ENCODE measurements around the gene FAM170B. TPM values are rescaled to one million over a fixed set of nuclear protein-coding genes. Genes with fewer than 3 reads are reported as not detected.

The FAM170B gene
- total RNA-seq, result not detected

DNA sequence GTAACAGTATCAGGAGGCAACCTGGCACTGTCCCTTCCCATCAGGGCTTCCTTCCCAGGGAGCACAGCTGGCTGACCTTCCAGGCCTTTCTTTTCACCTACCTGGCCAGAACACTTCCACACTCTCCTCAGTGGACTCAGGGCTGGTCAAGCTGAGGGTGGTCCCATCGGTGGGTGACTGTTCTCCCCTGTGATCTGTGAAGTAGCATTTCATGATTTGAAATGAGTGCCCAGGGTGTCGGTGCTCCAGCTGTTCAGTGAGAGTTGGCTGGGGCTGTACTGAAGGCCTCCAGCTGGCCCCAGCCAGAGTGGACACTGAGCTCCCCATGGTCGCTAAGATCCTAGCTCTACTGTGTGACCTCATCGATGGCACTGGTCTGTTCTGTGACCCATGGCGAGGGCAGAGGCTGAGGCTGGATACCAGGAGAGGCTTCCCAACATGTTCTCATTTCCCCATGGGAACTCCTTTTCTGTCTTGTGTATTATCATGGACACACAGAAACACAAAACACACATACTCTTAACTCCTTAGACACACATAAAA, at the start of gene FAM170B:
Gene FAM170B, minus strand, starts transcription at position 316 of the 543 bp plus-strand sequence. Its CDS starts 103 bp downstream, at position 213.
- intact Hi-C loops (cut with DNase I), result no loop called here
- H3K4me3 ChIP-seq, result no peak within 1 kb of the TSS
- H3K27ac ChIP-seq, result no peak within 1 kb of the TSS
- H3K9me3 ChIP-seq, result no peaks in the 10 kb centered on the region
- H3K36me3 ChIP-seq, result no peaks in the 10 kb centered on the region
- no peaks in the 10 kb centered on the region for H3K27me3 ChIP-seq
- H3K4me1 ChIP-seq, result peaks cover 0 to 14% (median 0%) of the 10 kb centered on the region in 3 donors
- no peak for DNase-seq
- TF ChIP-seq, protein P1, sequence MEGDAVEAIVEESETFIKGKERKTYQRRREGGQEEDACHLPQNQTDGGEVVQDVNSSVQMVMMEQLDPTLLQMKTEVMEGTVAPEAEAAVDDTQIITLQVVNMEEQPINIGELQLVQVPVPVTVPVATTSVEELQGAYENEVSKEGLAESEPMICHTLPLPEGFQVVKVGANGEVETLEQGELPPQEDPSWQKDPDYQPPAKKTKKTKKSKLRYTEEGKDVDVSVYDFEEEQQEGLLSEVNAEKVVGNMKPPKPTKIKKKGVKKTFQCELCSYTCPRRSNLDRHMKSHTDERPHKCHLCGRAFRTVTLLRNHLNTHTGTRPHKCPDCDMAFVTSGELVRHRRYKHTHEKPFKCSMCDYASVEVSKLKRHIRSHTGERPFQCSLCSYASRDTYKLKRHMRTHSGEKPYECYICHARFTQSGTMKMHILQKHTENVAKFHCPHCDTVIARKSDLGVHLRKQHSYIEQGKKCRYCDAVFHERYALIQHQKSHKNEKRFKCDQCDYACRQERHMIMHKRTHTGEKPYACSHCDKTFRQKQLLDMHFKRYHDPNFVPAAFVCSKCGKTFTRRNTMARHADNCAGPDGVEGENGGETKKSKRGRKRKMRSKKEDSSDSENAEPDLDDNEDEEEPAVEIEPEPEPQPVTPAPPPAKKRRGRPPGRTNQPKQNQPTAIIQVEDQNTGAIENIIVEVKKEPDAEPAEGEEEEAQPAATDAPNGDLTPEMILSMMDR (IDR thresholded peaks at IDR 0.05), result no peak
- no peak for TF ChIP-seq POLR2A (IDR thresholded peaks at IDR 0.05)
- WGBS, 2 donors, result 80 to 86% methylated on average over 4 of the region's 5 CpGs

GRCh38 chr10:49182776-49183175, 49.0 kb upstream of the FAM170B start:
- no peak for DNase-seq
- no peaks in the 10 kb centered on the region for H3K36me3 ChIP-seq
- intact Hi-C loops (cut with DNase I), result no loop called here
- H3K4me3 ChIP-seq, result no peak overlapping the region
- H3K9me3 ChIP-seq, result no peaks in the 10 kb centered on the region
- 79 to 84% methylated on average over 4 of the region's 4 CpGs for WGBS, 2 donors
- peaks cover 0 to 35% (median 6%) of the 10 kb centered on the region in 3 donors for H3K4me1 ChIP-seq
- H3K27ac ChIP-seq, result no peak overlapping the region
- H3K27me3 ChIP-seq, result no peaks in the 10 kb centered on the region
- TF ChIP-seq, protein P1 (IDR thresholded peaks at IDR 0.05), result no peak
- TF ChIP-seq POLR2A (IDR thresholded peaks at IDR 0.05), result no peak

- DNase-seq, result no peak
- Histone ChIP-seq H3K27me3 (no peaks in the 10 kb centered on the region), H3K4me3 (no peak overlapping the region), H3K9me3 (no peaks in the 10 kb centered on the region), H3K4me1 (peaks cover 0 to 36% (median 17%) of the 10 kb centered on the region in 3 donors), H3K36me3 (no peaks in the 10 kb centered on the region), H3K27ac (no peak overlapping the region)
- WGBS, 2 donors, result 36 to 46% methylated on average over 3 of the region's 3 CpGs
- TF ChIP-seq, protein P1 (IDR thresholded peaks at IDR 0.05), result no peak
- no peak for TF ChIP-seq POLR2A (IDR thresholded peaks at IDR 0.05)
- intact Hi-C loops (cut with DNase I), result no loop called here
Observed at GRCh38 chr10:49180444-49180860, 46.6 kb upstream of the FAM170B start.

DNA sequence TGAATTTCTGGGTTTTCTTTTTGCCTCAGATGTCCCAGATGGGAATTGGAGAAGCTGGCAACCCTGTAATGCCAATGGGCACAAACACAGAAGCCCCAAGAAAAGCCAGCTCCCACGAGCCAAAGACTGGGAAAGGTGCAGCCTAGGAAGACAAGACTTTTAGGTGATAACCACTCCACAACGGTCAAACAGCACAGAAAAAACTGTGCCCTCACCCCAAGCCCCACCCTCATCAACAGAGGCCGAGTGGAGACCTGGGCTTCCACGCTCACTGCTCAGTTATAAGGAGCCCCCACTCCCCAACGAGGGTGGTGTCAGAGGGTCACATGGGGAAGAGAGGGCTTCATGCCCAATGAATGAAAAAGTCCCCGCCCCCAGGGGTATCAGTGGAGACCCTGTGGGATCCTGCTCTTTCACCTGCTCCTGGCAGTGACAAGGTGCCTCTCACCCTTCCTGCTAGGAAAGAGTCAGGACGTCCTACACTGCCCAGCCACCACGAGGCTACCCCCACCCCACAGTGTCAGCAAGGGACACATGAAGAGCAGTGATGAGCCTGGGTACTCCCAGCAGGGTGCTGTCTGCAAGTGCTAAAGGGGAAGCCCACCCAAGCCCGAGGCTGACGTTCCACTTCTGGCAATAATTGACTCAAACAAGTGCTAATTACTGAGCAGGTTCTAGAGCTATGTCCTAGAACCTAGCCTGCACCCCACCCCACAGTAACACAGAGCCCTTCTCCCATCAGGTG, 46.0 kb upstream of the FAM170B start:
- intact Hi-C loops (cut with DNase I), result no loop called here

More for the DNA sequence above, 46.0 kb upstream of the FAM170B start:
- Histone ChIP-seq H3K27ac (no peak overlapping the region), H3K4me3 (no peak overlapping the region), H3K9me3 (no peaks in the 10 kb centered on the region), H3K27me3 (no peaks in the 10 kb centered on the region), H3K36me3 (no peaks in the 10 kb centered on the region), H3K4me1 (peaks cover 0 to 30% (median 17%) of the 10 kb centered on the region in 3 donors)
- no peak for DNase-seq
- WGBS, 2 donors, result 51 to 75% methylated on average over 6 of the region's 10 CpGs
- TF ChIP-seq, protein P1 (IDR thresholded peaks at IDR 0.05), result no peak
- TF ChIP-seq POLR2A (IDR thresholded peaks at IDR 0.05), result no peak

All from esophagus squamous epithelium (tissue), 5 donors.